ENCODE results near the gene SERTAD1.
A peak's percentile ranks its signal among the peaks of the same experiment; 100 is the strongest.

SERTAD1 gene

DNA sequence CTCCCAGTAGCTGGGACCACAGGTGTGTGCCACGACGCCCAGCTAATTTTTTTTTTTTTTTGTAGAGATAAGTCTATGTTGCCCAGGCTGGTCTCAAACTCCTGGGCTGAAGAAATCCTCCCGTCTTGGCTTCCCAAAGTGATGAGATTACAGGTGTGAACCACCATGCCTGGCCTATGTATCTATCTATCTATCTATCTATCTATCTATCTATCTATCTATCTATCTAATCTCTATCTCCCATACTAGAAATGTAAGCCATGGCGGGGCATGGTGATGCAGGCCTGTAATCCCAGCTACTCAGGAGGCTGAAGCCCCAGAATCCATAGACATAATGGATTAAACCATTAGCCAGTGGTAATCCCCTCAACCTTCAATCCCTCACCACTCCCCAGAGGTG, 24.9 kb upstream of the SERTAD1 start:
- H3K4me3 ChIP-seq (ENCODE audit: control insufficient read depth, low read depth, low read length) = no peak overlapping the region
- no peak for DNase-seq (ENCODE audit: low read depth)
- TF ChIP-seq, protein P1, sequence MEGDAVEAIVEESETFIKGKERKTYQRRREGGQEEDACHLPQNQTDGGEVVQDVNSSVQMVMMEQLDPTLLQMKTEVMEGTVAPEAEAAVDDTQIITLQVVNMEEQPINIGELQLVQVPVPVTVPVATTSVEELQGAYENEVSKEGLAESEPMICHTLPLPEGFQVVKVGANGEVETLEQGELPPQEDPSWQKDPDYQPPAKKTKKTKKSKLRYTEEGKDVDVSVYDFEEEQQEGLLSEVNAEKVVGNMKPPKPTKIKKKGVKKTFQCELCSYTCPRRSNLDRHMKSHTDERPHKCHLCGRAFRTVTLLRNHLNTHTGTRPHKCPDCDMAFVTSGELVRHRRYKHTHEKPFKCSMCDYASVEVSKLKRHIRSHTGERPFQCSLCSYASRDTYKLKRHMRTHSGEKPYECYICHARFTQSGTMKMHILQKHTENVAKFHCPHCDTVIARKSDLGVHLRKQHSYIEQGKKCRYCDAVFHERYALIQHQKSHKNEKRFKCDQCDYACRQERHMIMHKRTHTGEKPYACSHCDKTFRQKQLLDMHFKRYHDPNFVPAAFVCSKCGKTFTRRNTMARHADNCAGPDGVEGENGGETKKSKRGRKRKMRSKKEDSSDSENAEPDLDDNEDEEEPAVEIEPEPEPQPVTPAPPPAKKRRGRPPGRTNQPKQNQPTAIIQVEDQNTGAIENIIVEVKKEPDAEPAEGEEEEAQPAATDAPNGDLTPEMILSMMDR (IDR thresholded peaks at IDR 0.05; ENCODE audit: control insufficient read depth, insufficient read depth, low read depth, low read length, missing control alignments) = no peak

DNA sequence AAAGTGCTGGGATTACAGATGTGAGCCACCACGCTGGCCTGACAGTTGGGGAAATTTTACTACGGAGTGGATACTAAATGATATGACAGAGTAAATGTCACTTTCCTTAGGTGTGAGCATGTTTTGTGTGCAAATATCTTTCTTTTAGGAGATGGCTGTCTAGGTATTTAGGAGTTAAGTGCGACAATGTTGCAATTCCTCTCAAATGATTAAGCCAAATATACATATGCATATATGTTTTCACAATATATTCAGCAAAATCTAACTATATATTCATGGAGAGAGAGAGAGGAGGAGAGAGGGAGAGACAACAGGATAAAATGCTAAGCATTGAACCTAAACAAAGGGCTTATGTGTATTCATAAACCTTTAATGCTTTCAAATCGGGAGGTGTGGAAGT, 23.7 kb upstream of the SERTAD1 start:
- DNase-seq (ENCODE audit: low read depth) = no peak
- H3K4me3 ChIP-seq (ENCODE audit: control insufficient read depth, low read depth, low read length) = no peak overlapping the region
- TF ChIP-seq, protein P1 (IDR thresholded peaks at IDR 0.05; ENCODE audit: control insufficient read depth, insufficient read depth, low read depth, low read length, missing control alignments) = no peak

DNA sequence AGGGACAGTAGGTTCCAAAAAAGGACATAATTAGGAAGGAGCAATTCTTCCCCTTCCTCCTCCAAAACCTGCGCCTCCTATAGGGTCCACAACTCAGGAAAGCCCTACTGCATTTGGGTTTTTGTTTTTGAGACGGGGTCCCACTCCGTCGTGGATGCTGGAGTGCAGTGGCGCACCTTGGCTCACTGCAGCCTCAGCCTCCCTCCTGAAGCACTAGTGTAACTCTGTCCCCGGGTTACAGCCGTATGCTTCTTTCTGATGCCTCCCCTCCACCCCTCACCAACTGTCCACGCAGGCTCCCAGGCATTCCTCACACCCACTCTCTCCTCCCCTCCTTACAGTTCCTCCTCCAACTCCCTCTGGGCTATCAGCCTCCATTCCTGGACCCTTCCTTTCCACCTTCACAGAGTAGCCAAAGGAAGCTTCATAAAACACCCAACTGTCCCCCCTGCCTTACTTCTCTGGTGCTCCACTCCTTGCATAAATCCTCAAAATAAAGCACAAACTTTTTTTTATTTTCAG, 20.5 kb upstream of the SERTAD1 start:
- TF ChIP-seq, protein P1 (IDR thresholded peaks at IDR 0.05; ENCODE audit: control insufficient read depth, insufficient read depth, low read depth, low read length, missing control alignments) = no peak
- DNase-seq (ENCODE audit: low read depth) = no peak
- H3K4me3 ChIP-seq (ENCODE audit: control insufficient read depth, low read depth, low read length) = no peak overlapping the region

DNA sequence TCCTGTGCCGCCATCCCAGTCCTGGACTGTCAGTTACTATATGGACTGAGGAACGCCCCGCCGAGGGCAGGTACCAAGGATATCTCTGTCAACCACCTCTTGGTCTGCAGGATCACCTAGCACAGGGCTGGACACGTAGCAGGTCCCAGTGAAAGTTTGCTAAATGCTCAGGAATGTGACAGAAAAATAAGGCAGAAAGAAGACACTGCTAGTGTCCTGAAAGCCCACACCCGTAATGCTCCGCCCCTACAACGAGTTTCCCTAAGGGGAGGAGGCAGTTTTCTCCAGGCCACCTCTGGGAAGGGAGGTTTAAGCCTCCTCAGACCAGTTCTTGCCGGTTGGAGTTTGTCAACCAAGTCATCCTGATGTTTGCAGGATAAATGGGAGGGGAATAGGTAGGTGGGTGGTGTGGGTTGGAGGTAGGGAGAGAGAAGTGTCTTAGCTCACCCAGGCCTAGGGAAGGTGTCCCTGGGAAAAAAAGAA, 20.0 kb upstream of the SERTAD1 start:
- DNase-seq (ENCODE audit: low read depth) = no peak
- no peak overlapping the region for H3K4me3 ChIP-seq (ENCODE audit: control insufficient read depth, low read depth, low read length)
- TF ChIP-seq, protein P1 (IDR thresholded peaks at IDR 0.05; ENCODE audit: control insufficient read depth, insufficient read depth, low read depth, low read length, missing control alignments) = no peak

DNA sequence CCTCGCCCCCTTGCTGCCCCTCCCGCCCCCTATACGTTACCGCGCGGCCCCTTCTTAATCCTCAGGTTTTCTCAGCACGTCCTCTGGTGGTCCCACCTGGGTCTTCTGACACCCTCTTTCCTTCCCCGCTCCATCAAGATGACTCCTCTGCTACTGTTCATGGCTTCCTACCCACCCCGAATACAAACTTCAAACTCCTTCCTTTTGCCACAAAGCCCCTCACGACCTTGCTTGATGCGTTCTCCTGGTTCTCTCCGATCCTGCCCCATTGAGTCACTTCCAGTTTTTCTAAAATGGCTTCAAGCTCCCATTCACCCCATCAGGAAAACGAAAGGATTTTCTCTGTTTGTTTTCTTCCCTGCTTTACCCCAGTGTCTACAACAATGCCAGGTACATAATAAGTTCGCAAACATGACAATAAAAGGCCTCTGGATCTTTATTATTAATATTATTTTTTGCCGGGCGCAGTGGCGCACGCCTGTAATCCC, 19.1 kb upstream of the SERTAD1 start:
- TF ChIP-seq, protein P1 (IDR thresholded peaks at IDR 0.05; ENCODE audit: control insufficient read depth, insufficient read depth, low read depth, low read length, missing control alignments) = no peak
- no peak for DNase-seq (ENCODE audit: low read depth)
- peak overlapping the region; percentile 91 for H3K4me3 ChIP-seq (ENCODE audit: control insufficient read depth, low read depth, low read length)

DNA sequence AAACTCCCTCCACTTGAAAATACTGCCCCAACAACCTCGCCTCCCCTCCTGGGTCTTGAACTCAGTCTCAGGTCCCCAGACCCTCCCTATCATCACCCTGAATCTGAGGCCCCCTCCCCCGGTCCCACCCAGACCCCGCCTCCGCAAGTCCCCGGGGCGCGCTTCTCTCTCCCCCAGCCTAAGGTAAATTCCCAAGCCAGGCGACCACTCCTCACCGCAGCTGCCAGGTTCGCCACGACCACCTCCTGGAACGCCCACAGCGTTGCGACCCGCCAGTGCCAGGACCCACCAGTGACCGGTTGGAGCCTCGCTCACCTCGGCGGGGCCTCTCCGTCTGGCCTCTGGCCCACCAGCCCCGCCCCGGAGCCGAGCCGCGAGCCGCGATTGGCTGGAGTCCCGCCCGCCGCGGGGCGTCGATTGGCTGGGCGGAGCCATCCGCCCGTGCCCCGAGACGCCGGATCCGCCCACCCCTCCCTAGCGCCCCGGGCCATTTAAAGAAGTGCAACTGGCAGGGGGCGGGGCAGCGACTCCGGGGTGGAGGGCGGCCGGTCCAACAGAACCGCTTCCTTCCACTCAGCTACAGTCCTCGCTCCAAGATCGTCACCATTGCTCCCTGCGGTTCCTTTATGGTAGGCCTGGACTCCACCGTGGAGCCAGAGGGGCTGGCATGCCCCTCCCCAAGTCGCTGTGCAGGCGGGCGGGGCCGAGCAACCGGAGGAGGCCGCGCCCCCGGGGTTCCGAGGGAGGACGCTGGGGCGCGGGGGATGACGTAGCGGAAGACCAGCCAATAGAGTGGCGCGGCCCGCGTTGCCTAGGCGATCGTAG, 18.4 kb upstream of the SERTAD1 start, which contains the start of gene SERTAD3:
SERTAD3 (minus strand) TSS at position 336 of the 825 bp plus-strand sequence. CDS start 2,255 bp downstream, outside the sequence.
- TF ChIP-seq, protein P1 (IDR thresholded peaks at IDR 0.05; ENCODE audit: control insufficient read depth, insufficient read depth, low read depth, low read length, missing control alignments) = no peak
- DNase-seq (ENCODE audit: low read depth) = peak; percentile 69
- H3K4me3 ChIP-seq (ENCODE audit: control insufficient read depth, low read depth, low read length) = peak within 1 kb of the TSS; percentile 91
